Urinary bladder (tissue), 4 donors: Measurements from ENCODE around the gene NIP7. TPM values are rescaled to one million over a fixed set of nuclear protein-coding genes. Genes with fewer than 3 reads are reported as not detected.
"Not testable (repeated sequence)": the region's sequence is repeated elsewhere in the genome, so short reads cannot be mapped to it uniquely, and the experiment has no call there.

Experiments used
- DNase-seq: peaks from one replicate; pipeline ENCODE4 v3.0.0-alpha.2; 2015; ENCODE audit errors: extremely low spot score
- H3K27ac ChIP-seq: one replicate; pipeline ENCODE4 v1.5.1; 2013; ENCODE audit warnings: low read depth, mild to moderate bottlenecking, moderate library complexity
- H3K36me3 ChIP-seq: one replicate; pipeline ENCODE4 v1.6.1; 2013; ENCODE audit warnings: mild to moderate bottlenecking, moderate library complexity; ENCODE audit not compliant: insufficient read depth
- H3K4me1 ChIP-seq: one replicate; pipeline ENCODE4 v1.6.1; 2013; ENCODE audit warnings: mild to moderate bottlenecking, moderate library complexity; ENCODE audit not compliant: insufficient read depth
- H3K4me3 ChIP-seq: one replicate; pipeline ENCODE4 v1.5.1; 2013; ENCODE audit warnings: low read depth, low read length
- WGBS: extraction: QIAGEN DNeasy Blood & Tissue Kit; methylation state at CpG from one replicate; pipeline ENCODE4 v1.1.7; 2013; 5-methylcytosine and 5-hydroxymethylcytosine counted together
- polyA plus RNA-seq: library from polyadenylated mRNA; stranded (reverse); fragments of 200-250 nt; gene quantifications from one replicate; pipeline ENCODE4 v1.2.3, GENCODE V29; 2013
- total RNA-seq: library from RNA; depleted of rRNA; stranded (reverse); fragments of >200 nt; gene quantifications from one replicate; pipeline ENCODE4 v1.2.3, GENCODE V29; 2014
- donor health status: healthy with polysubstance abuse.
- donor health status: healthy.

Gene NIP7
- total and polyA plus RNA-seq, 2 donors = 11.3 to 16.0 TPM

DNA sequence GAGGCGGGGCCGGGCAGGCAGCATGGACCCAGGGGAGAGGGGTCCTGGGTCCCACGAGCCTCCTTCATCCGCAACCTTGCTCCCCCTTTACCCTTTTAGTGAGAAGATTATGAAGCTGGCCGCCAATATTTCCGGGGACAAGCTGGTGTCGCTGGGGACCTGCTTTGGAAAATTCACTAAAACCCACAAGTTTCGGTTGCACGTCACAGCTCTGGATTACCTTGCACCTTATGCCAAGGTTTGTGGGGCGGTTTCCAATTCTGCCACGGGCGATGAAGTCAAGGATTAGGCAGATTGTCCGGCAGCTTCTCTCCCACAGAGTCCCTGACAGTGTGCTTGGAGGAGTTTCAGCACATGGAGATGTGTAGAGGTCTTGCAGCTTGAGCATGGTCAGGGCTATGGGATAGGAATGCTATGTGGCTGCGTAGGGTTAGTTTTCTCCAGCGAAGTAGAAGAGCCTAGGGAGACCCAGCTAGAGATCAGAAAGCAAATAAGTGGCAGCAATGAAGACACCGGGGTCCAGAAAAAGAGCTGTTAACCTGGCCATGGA lies 598 bp downstream of the NIP7 start:
- Histone ChIP-seq H3K4me3 (peak overlapping the region; percentile 88), H3K4me1 (no peaks in the 10 kb centered on the region), H3K27ac (peak overlapping the region; percentile 76), H3K36me3 (no peaks in the 10 kb centered on the region)
- DNase-seq = no peak
- 7% methylated on average over 16 of the region's 16 CpGs for WGBS

DNA sequence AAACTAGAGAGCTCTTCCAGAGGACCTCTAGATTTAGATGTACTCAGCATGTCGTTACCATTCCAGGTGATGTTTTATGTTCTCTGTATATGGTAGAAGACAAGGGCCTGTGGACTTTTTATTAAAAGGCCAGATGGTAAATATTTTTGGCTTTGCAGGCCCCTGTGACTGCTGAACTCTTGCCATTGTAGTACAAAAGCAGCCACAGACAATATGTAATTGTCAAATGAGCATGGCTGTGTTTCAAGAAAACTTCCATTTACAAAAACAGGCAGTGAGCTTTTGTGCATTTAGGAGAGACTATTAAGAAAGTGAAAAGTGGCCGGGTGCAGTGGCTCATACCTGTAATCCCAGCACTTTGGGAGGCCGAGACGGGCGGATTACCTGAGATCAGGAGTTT lies 4.6 kb downstream of the NIP7 start:
- Histone ChIP-seq H3K4me3 (no peak overlapping the region), H3K36me3 (no peaks in the 10 kb centered on the region), H3K4me1 (no peaks in the 10 kb centered on the region), H3K27ac (no peak overlapping the region)
- 94% methylated on average over 5 of the region's 5 CpGs for WGBS
- no peak for DNase-seq

DNA sequence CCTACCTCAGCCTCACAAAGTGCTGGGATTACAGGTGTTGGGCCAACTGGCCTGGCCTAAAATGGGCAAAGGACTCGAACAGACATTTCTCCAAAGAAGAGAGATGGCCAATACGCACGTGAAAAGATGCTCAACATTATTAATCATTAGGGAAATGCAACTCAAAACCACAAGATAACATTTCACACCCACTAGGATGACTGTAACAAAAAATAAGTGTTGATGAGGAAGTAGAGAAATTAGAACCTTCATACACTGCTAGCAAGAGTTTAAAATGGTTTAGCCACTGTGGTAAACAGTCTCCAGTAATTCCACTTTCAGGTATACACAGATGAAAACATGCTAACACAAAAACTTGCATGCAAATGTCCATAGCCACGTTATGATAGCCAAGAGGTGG lies 6.4 kb downstream of the NIP7 start:
- no peak for DNase-seq
- 82% methylated on average over 4 of the region's 4 CpGs for WGBS
- Histone ChIP-seq H3K4me3 (no peak overlapping the region), H3K4me1 (no peaks in the 10 kb centered on the region), H3K36me3 (no peaks in the 10 kb centered on the region), H3K27ac (no peak overlapping the region)

DNA sequence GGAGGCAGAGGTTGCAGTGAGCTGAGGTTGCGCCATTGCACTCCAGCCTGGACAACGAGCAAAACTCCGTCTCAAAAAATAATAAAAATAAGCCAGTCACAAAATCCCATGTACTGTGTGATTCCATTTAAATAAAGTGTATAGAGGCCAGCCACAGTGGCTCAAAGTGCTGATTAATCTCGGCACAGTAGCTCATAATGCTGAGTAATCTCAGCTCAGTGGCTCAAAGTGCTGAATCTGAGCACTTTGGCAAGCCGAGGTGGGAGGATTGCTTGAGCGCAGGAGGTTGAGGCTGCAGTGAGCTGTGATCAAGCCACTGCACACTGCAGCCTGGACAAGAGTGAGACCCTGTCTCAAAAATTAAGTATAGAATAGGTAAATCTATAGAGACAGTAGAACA lies 7.1 kb downstream of the NIP7 start:
- Histone ChIP-seq H3K36me3 (no peaks in the 10 kb centered on the region), H3K4me3 (no peak overlapping the region), H3K27ac (no peak overlapping the region), H3K4me1 (no peaks in the 10 kb centered on the region)
- 77% methylated on average over 6 of the region's 6 CpGs for WGBS
- no peak for DNase-seq

DNA sequence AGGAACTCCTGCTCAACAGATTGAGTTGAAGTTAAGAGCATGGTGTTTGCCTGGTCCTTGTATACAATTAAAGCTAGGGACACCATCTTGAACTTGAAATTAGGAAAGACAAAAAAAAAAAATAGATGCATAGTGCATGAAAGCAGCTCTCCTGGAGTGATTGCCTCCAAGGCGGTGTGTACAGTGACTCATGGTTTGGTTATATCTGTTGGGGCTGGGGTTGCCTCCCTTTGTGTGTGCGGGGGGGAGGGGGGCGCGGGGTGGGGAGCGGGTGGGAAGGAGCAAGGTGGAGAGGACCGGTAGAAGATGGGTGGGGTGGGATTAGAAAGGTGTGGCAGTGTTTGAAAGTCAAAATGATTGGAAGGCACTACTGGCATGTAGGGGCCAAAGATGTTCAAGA lies 8.7 kb downstream of the NIP7 start:
- Histone ChIP-seq H3K4me3 (no peak overlapping the region), H3K36me3 (no peaks in the 10 kb centered on the region), H3K27ac (no peak overlapping the region), H3K4me1 (no peaks in the 10 kb centered on the region)
- WGBS = 95% methylated on average over 6 of the region's 6 CpGs
- DNase-seq = no peak

DNA sequence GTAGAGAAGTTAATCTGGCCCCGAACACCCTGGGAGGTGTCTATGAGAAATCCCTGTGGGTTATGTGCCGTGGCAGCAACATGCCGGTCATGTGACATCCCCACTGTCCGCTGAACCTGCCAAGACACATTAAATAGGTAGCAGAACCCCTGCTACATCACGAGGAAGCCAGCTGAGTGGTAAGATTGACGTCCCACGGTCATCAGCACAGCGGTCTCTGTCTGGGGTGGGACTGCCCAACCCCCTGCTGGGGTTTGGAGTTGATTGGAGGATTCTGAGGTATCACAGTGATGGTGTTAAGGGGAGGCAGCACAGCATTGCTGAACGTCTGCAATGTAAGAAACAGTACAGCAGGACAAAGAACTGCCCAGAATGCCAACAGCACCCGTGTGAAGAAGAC lies 10.0 kb downstream of the NIP7 start:
- Histone ChIP-seq H3K27ac (no peak overlapping the region), H3K36me3 (no peaks in the 10 kb centered on the region), H3K4me3 (no peak overlapping the region), H3K4me1 (no peaks in the 10 kb centered on the region)
- WGBS = 89% methylated on average over 10 of the region's 10 CpGs
- DNase-seq = no peak

DNA sequence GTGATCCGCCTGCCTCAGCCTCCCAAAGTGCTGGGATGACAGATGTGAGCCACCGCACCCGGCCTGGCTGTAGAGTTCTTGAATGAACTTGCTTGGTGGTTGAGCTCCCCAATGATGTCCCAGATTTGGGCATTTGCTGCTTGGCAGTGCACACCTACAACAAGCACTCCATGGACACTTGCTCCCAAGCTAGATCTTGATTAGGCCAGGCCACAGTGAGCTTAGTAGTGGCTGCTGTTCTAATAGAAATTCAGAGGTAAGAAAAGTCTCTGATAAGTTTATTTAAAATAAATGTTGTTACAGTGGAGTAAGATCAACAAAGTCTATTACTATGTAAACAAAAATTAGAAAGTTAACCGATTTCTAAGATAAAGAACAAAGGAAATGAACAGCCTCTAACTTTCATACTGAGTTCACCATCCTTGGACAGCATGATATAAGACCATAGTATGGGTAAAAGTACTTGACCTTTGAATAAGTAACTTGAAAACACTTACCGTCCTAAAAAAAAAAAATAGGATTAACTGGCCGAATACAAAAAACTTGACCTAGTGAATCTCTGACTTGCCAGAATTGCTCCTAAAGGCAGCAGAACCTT lies 11.1 kb downstream of the NIP7 start:
- peaks cover under 1% of the 10 kb centered on the region for H3K36me3 ChIP-seq
- no peaks in the 10 kb centered on the region for H3K4me1 ChIP-seq
- DNase-seq = no peak
- WGBS = 68% methylated on average over 6 of the region's 6 CpGs
- no peak overlapping the region for H3K4me3 ChIP-seq
- H3K27ac ChIP-seq = no peak overlapping the region

DNA sequence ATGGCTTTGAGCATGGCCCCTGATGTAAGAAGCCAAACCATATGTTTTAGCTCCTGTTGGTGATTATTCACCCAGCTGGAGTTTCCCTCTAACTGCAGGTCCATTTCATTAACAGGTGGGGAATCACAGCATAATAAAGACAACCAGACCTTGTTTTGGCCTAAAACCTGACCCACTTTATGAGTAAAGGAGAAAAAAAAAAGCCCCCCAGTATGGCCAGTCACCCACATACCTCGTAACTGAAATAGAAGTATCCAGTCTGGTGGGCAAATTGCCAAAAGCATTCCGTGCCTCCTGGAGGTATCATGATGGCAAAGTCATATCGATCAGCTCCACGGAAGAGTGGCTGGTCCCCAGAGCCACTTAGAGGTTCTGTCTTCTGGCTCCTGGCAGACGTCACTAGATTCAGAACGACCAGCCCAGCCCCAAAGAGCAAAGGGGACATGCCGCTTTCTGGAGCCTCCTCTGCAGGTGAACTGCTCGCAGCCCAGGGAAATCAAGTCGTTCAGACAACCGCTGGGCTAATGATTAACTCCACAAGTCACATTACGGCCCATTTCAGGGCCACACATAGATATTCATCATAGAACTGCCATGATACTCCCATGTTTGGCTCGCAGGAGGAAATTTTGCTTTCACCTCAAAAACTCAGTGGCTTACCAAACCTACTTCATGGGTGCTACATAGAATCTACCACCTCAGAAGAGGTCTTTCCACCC lies 11.9 kb downstream of the NIP7 start, which contains the start of gene TMED6:
Gene TMED6, minus strand, starts transcription at position 478 of the 719 bp plus-strand sequence. Its CDS starts 33 bp downstream, at position 445.
- 85% methylated on average over 12 of the region's 12 CpGs for WGBS
- Histone ChIP-seq H3K27ac (no peak within 1 kb of the TSS), H3K4me3 (no peak within 1 kb of the TSS), H3K4me1 (no peaks in the 10 kb centered on the region), H3K36me3 (peaks cover 3% of the 10 kb centered on the region)
- DNase-seq = no peak

DNA sequence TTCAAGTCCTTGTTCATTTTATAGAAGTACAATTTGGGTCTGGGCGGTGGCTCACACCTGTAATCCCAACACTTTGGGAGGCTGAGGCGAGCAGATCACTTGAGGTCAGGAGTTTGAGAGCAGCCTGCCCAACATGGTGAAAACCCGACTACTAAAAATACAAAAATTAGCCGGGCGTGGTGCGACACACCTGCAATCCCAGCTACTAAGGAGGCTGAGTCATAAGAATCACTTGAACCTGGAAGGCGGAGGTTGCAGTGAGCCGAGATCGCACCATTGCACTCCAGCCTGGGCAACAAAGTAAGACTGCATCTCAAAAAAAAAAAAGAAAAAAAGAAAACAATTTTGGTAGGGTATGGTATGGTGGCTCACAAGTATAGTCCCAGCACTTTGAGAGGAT lies 20.5 kb downstream of the NIP7 start:
- H3K27ac ChIP-seq, DNase-seq, H3K4me1 ChIP-seq, H3K4me3 ChIP-seq, H3K36me3 ChIP-seq: not testable (repeated sequence)
- WGBS = 98% methylated on average over 9 of the region's 9 CpGs

DNA sequence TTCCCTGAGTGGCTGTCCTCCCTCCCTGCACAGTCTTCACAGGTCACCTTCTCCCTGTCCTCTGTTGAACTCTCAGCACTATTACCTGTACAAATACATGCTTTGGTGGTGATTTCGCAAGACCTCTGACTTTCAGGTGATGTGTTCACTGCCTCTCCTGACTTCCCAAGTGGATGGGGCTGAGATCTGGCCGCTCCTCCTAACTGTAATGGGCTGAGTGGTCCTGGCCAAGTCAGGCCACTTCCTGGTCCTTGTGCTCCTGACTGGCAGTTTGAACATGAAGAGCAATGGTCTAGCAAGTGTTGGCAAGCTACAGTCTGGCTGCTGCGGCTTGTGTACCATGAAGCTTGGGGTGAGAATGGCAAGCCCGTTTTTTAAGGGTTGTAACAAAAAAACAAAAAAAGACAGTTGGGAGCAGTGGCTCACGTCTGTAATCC lies 23.7 kb downstream of the NIP7 start:
- no peaks in the 10 kb centered on the region for H3K4me1 ChIP-seq
- H3K36me3 ChIP-seq = peaks cover 7% of the 10 kb centered on the region
- H3K4me3 ChIP-seq = no peak overlapping the region
- 93% methylated on average over 5 of the region's 5 CpGs for WGBS
- no peak for DNase-seq
- no peak overlapping the region for H3K27ac ChIP-seq

DNA sequence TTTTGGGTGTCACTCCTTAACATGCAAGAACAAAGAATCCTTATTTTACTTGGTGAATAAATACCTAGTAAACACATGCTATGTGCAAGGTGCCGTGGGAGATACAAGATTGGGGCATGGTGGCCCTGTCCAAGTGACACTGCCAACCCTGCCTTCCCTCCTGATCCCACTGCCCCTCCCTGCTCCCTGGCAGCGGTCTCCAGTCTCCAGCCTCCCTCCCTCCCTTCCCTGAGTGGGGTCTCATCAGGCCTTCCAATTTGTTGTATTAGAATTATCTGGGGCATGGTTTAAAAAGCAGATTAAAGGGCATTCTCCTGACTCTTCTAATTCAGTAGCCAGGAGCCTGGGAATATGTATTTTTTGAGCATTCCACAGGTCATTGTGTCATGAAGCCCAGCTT lies 24.5 kb downstream of the NIP7 start:
- H3K27ac ChIP-seq = no peak overlapping the region

DNA sequence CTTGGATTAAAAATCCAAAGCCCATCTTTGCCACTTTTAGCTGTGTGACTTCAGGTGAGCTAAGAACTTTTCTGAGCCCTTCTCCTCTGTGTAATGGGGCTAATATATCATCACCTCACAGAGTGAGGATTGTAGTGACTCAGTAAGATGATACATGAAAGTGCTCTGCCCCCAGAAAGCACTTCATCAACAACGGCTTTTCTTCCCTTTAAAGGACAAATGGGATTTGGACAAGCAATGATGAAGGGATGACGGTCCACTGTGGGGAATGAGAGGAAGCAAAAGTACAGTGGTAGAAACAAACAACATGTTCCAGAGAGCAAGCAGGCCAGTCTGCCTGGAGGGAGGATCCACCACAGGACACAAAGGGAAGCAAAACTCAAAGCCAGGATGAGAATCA lies 26.3 kb downstream of the NIP7 start:
- 86% methylated on average over 2 of the region's 2 CpGs for WGBS
- Histone ChIP-seq H3K4me1 (no peaks in the 10 kb centered on the region), H3K27ac (no peak overlapping the region), H3K36me3 (peaks cover 10% of the 10 kb centered on the region), H3K4me3 (no peak overlapping the region)
- DNase-seq = no peak

More for the DNA sequence above, 24.5 kb downstream of the NIP7 start:
- WGBS = 94% methylated on average over 2 of the region's 2 CpGs
- peaks cover 8% of the 10 kb centered on the region for H3K36me3 ChIP-seq
- no peak overlapping the region for H3K4me3 ChIP-seq
- H3K4me1 ChIP-seq = no peaks in the 10 kb centered on the region
- DNase-seq = no peak

DNA sequence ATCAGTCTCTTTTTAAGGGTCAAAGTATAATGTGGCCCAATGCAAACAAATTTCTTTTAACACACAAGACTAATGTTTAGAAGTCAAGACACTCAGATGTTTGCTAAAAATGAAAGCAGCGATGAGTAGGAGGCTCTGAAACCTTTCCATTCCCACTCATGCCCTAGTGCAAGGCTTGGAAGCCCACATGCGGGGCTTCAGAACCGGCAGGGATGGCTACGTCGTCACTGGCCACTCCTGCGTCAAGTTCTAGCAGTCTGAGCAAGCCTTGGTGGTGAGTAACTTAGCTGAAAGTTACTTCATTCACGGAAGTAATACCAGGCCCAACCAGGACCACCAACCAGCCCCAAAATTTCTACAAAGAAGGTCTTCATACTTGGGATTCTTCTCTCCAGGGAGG lies 26.9 kb downstream of the NIP7 start:
- no peak for DNase-seq
- Histone ChIP-seq H3K27ac (no peak overlapping the region), H3K36me3 (peaks cover 10% of the 10 kb centered on the region), H3K4me1 (no peaks in the 10 kb centered on the region), H3K4me3 (no peak overlapping the region)
- WGBS = 93% methylated on average over 7 of the region's 7 CpGs

DNA sequence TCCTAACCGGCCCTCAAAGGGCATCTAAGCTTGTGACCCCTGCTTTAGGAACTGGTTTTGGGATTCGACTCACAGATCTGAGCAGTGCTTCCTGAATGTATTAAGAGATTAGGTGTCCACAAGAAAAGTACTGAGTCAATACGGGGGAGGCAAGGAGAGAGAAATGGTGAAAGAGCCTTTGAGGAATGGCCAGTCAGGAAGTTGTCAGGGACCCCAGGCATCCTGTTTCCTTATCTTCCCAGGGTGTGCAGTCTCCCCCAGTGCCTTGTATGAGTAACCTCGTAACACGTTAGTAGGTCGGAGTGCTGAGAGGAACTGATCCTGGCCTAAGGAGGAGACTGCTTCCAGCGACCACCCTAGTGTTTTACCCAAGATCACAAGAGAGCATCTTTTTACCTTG lies 28.4 kb downstream of the NIP7 start:
- Histone ChIP-seq H3K4me1 (no peaks in the 10 kb centered on the region), H3K27ac (no peak overlapping the region), H3K4me3 (no peak overlapping the region), H3K36me3 (peaks cover 13% of the 10 kb centered on the region)
- 71% methylated on average over 7 of the region's 7 CpGs for WGBS
- no peak for DNase-seq
